Ascending aorta (tissue), 2 donors: ENCODE results near the gene TPRA1. TPM values are rescaled to one million over a fixed set of nuclear protein-coding genes. Genes with fewer than 3 reads are reported as not detected.

Experiments used
- DNase-seq, 2 donors: peaks; one replicate each; pipeline ENCODE4 v3.0.0-alpha.2; 2019; ENCODE audit warnings: low spot score in 2 of 2
- H3K27ac ChIP-seq, 2 donors: fragments of 200-600 bp; sonication (generic); one replicate each; pipeline ENCODE4 v1.5.1; 2016 to 2017; ENCODE audit warnings: mild to moderate bottlenecking in 1 of 2
- H3K27me3 ChIP-seq: fragments of 200-600 bp; sonication (generic); one replicate; pipeline ENCODE4 v1.5.1; 2017
- H3K36me3 ChIP-seq, 2 donors: fragments of 200-600 bp; sonication (generic); one replicate each; pipeline ENCODE4 v1.5.1; 2016
- H3K4me1 ChIP-seq, 2 donors: fragments of 200-600 bp; sonication (generic); one replicate each; pipeline ENCODE4 v1.5.1; 2016 to 2017; ENCODE audit warnings: mild to moderate bottlenecking in 1 of 2
- H3K4me3 ChIP-seq, 2 donors: fragments of 200-600 bp; sonication (generic); one replicate each; pipeline ENCODE4 v1.5.1; 2016 to 2017; ENCODE audit warnings: mild to moderate bottlenecking in 1 of 2
- H3K9me3 ChIP-seq, 2 donors: fragments of 200-600 bp; sonication (generic); one replicate each; pipeline ENCODE4 v1.5.1; 2016
- intact Hi-C: fragments of 100-400 bp; cut with DNase I; formaldehyde crosslinking; loops from one replicate; pipeline ENCODE4 v1.15.1; 2023
- total RNA-seq: library from RNA; depleted of rRNA; stranded (reverse); fragments of >200 nt; gene quantifications from one replicate; pipeline ENCODE4 v1.1.0, GENCODE V29; 2016
- TF ChIP-seq, protein P1 (sequence below), 3 experiments: fragments of 200-600 bp in 2 of 3; fragments of 450-650 bp in 1 of 3; sonication (generic) in 2 of 3; IDR thresholded peaks; one replicate each; pipeline ENCODE4 v1.5.1; 2016 to 2019; ENCODE audit warnings: antibody characterized with exemption in 3 of 3, mild to moderate bottlenecking in 1 of 3, moderate library complexity in 1 of 3

TPRA1 gene
- 87.1 TPM for total RNA-seq

DNA sequence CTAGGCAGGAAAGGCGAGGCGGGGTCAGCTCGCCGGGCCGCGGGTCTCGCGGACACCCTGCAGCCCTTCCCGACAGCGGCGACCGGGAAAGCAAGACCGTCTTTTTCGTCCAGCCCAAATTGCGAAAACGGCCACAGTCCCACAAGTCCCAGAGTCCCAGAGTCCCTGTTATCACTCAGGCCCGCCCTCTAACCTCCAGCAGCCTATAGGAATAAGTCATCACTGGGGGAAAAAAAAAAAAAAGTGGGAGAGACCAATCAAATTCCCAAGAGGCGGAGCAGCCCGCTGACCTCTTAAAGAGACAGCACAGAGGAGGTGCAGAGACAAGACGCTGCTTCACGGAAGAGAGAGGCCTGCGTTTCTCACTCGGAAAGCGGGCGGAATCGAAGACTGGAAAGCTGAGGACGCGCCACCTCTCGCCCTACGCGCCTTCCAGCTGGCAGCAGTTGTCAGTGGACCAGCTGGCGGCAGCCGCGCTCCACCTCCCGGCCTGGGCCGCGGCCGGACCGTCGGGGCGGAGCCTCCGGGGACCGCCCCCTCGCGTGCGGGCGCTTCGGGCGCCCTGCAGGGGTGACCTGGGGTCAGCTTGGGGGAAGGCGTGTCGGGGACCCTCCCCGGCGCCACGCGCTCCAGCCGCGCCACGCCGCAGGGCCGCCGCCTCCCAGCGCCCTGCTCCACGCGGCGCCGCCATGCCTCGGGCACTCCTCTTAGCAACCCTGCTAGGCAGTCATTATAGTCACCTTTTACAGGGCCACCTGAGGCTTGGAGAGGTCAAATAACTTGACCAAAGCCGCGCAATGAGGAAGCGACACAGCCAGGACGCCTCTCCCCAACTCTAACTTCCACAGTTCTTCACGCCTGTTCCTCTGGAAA is at the start of gene TPRA1:
TPRA1 (minus strand) TSS at position 141 of the 873 bp plus-strand sequence. CDS start 10,587 bp downstream, outside the sequence.
- H3K27ac ChIP-seq = peak within 1 kb of the TSS; percentile 89 to 90
- intact Hi-C loops = loop anchor here (1.0 to 10.0 kb wide), 8 partner anchors 7 to 1284 kb away; partner anchors contain the start of genes ACAD9, MCM2, PODXL2 and RAB7A
- no peaks in the 10 kb centered on the region for H3K27me3 ChIP-seq
- TF ChIP-seq, protein P1, sequence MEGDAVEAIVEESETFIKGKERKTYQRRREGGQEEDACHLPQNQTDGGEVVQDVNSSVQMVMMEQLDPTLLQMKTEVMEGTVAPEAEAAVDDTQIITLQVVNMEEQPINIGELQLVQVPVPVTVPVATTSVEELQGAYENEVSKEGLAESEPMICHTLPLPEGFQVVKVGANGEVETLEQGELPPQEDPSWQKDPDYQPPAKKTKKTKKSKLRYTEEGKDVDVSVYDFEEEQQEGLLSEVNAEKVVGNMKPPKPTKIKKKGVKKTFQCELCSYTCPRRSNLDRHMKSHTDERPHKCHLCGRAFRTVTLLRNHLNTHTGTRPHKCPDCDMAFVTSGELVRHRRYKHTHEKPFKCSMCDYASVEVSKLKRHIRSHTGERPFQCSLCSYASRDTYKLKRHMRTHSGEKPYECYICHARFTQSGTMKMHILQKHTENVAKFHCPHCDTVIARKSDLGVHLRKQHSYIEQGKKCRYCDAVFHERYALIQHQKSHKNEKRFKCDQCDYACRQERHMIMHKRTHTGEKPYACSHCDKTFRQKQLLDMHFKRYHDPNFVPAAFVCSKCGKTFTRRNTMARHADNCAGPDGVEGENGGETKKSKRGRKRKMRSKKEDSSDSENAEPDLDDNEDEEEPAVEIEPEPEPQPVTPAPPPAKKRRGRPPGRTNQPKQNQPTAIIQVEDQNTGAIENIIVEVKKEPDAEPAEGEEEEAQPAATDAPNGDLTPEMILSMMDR (IDR thresholded peaks at IDR 0.05) = peak in 1 of 3 experiments; percentile 30
- DNase-seq = peak; percentile 82 to 96
- H3K36me3 ChIP-seq = no peaks in the 10 kb centered on the region
- H3K9me3 ChIP-seq = no peaks in the 10 kb centered on the region
- H3K4me3 ChIP-seq = peak within 1 kb of the TSS; percentile 83 to 89
- H3K4me1 ChIP-seq = peaks cover 3 to 18% of the 10 kb centered on the region in 2 donors

DNA sequence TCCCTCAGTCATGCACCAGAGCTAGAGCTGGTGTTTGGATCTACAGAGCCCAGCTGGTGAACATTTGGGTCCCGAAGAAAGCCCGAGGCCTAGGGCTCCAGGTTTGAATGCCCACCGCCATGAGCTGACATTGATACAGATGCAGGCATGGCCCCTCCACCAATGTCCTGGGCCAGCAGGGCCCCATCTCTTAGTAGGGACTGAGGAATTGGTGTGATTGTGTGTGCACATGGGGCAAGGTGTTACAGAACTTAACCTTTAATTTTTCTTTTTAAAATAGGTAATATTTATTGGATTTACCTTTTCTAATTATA is 49.5 kb upstream of the TPRA1 start:
- H3K27ac ChIP-seq = no peak overlapping the region
- no peaks in the 10 kb centered on the region for H3K4me1 ChIP-seq
- no peaks in the 10 kb centered on the region for H3K9me3 ChIP-seq
- H3K27me3 ChIP-seq = no peaks in the 10 kb centered on the region
- TF ChIP-seq, protein P1 (IDR thresholded peaks at IDR 0.05) = no peak
- H3K4me3 ChIP-seq = no peak overlapping the region
- intact Hi-C loops = no loop called here
- H3K36me3 ChIP-seq = no peaks in the 10 kb centered on the region
- DNase-seq = no peak

DNA sequence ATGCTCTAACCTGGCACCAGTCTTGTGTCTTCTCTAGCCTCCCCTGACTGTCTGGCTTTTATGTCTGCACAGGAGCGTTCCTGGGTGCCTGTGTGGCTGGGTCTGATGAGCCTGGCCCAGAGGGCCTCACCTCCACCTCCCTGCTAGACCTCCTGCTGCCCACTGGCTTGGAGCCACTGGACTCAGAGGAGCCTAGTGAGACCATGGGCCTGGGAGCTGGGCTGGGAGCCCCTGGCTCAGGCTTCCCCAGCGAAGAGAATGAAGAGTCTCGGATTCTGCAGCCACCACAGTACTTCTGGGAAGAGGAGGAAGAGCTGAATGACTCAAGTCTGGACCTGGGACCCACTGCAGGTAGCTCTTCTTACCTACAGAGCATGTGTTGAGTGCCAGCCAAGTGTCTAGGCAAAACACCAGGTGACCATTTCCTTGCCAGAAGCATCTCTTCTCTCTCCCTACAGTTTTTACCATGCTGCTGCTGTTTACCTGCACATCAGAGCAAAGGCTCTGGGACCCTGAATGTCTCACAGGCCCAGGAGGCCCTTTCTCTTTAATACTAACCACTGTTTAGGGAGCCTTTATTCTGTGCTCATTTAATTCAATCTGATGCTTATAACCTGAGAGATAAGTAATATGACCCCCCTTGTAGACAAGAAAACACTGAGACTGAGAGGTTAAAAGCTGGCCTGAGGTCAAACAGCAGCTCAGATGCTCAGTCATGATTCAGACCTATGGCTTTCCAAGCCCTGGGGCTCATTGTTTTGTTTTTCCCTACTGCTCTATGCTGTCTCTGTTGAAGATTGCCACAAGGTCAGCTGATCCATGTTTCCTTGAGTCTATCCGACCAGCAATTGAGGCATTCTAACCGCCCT is 48.9 kb upstream of the TPRA1 start:
- H3K9me3 ChIP-seq = no peaks in the 10 kb centered on the region
- H3K36me3 ChIP-seq = no peaks in the 10 kb centered on the region
- DNase-seq = peak in 1 of 2 donors; percentile 35
- intact Hi-C loops = no loop called here
- H3K4me1 ChIP-seq = no peaks in the 10 kb centered on the region
- TF ChIP-seq, protein P1 (IDR thresholded peaks at IDR 0.05) = no peak
- no peak overlapping the region for H3K27ac ChIP-seq
- no peak overlapping the region for H3K4me3 ChIP-seq
- H3K27me3 ChIP-seq = no peaks in the 10 kb centered on the region

DNA sequence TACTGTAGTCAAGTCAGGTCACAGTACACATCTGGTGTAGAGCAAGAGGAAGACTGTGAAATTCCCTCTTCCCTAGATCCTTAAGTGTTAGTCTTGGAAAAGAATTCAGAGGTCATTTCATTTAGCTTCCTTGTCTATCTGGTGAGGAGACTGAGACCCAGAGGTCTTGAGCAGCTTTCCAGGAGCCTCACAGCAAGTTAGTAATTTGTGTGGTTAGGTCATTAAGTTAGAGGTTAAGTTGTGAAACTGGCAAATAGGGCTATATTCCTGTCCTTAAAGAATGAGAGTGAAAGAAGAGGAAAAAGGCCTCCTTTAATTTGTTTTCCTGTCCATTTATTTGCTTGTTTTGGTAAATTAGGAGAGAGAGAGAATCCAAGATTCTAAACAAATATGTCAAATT is 47.4 kb upstream of the TPRA1 start:
- H3K36me3 ChIP-seq = no peaks in the 10 kb centered on the region
- intact Hi-C loops = no loop called here
- no peaks in the 10 kb centered on the region for H3K27me3 ChIP-seq
- no peak for DNase-seq
- H3K4me3 ChIP-seq = no peak overlapping the region
- H3K4me1 ChIP-seq = no peaks in the 10 kb centered on the region
- no peak overlapping the region for H3K27ac ChIP-seq
- TF ChIP-seq, protein P1 (IDR thresholded peaks at IDR 0.05) = no peak
- no peaks in the 10 kb centered on the region for H3K9me3 ChIP-seq

DNA sequence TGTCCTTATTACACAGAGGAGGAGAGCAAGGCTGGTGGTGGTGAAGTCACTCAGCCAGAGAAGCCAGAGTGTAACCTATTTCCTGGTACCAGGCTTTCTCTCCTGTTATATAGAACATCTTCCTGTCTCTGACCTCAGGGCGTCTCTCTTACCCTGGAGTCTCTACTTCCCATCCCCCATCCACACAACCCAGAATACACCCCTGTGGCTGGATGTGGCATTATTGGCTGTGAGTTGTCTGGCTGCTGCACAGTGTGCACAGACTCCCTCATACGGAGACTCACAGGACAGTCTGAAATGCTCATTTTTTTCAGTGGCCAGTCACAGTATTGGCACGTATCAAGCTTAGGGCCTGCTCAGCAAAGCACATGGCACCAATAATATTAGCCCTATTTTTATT is 47.0 kb upstream of the TPRA1 start:
- Histone ChIP-seq H3K4me1 (no peaks in the 10 kb centered on the region), H3K27me3 (no peaks in the 10 kb centered on the region), H3K9me3 (no peaks in the 10 kb centered on the region), H3K4me3 (no peak overlapping the region), H3K36me3 (no peaks in the 10 kb centered on the region), H3K27ac (no peak overlapping the region)
- no peak for DNase-seq
- intact Hi-C loops = no loop called here
- TF ChIP-seq, protein P1 (IDR thresholded peaks at IDR 0.05) = no peak
